B cell (primary cell): ENCODE measurements around the gene KPNA1. TPM values are rescaled to one million over a fixed set of nuclear protein-coding genes. Genes with fewer than 3 reads are reported as not detected.

Experiments used
- ATAC-seq: fragments of 200-7000 bp; cut with Tn5 transposase; one replicate; pipeline ENCODE4 v1.10.0; 2021; ENCODE audit warnings: low read depth, mild to moderate bottlenecking, moderate number of reproducible peaks, moderate library complexity
- CTCF ChIA-PET: fragments of 350-600 bp; sonication (Branson Sonifier 250); formaldehyde crosslinking; loops from one replicate; lab custom pipeline; 2021; ENCODE audit warnings: antibody characterized with exemption, inconsistent platforms; lab: Charles Lee
- POLR2A ChIA-PET: fragments of 350-600 bp; sonication (Branson Sonifier 250); formaldehyde crosslinking; loops from one replicate; lab custom pipeline; 2021; ENCODE audit warnings: antibody characterized with exemption; lab: Charles Lee
- DNase-seq: peaks from one replicate; pipeline ENCODE4 v3.0.0; 2013
- H2AFZ ChIP-seq: 2 replicates; pipeline ENCODE4 v1.6.1; 2012; ENCODE audit warnings: mild to moderate bottlenecking, low read depth, low read length; ENCODE audit not compliant: insufficient read depth, poor library complexity, severe bottlenecking
- H3K27ac ChIP-seq, 2 donors: 1 replicate in 1 of 2; 2 replicates in 1 of 2; pipeline ENCODE4 v1.5.1; 2012 to 2013; ENCODE audit warnings: low read length in 2 of 2, mild to moderate bottlenecking in 2 of 2, moderate library complexity in 1 of 2
- H3K27me3 ChIP-seq, 4 experiments: fragments of 200-600 bp in 1 of 4; sonication (generic) in 1 of 4; replicated peaks in 1 of 4; 1 replicate in 2 of 4; 2 replicates in 2 of 4; pipeline versions ENCODE4 v1.6.1 to v1.7.0; 2013 to 2016; ENCODE audit warnings: low read length in 3 of 4, mild to moderate bottlenecking in 2 of 4, mixed read lengths in 1 of 4, moderate library complexity in 1 of 4; ENCODE audit not compliant: insufficient read depth in 4 of 4, control insufficient read depth in 3 of 4; ENCODE audit errors: control extremely low read depth in 1 of 4
- H3K36me3 ChIP-seq, 2 experiments: replicated peaks in 1 of 2; 1 replicate in 1 of 2; 2 replicates in 1 of 2; pipeline versions ENCODE4 v1.6.1 to v1.7.1; 2013; ENCODE audit warnings: low read length in 1 of 2; ENCODE audit not compliant: insufficient read depth in 2 of 2, control insufficient read depth in 1 of 2; ENCODE audit errors: control extremely low read depth in 1 of 2, extremely low read depth in 1 of 2
- H3K4me1 ChIP-seq, 2 donors: fragments of 200-600 bp in 1 of 2; sonication (generic) in 1 of 2; 1 replicate in 1 of 2; 2 replicates in 1 of 2; pipeline versions ENCODE4 v1.5.1 to v1.6.1; 2013 to 2017; ENCODE audit warnings: low read length in 2 of 2; ENCODE audit not compliant: control insufficient read depth in 2 of 2, insufficient read depth in 2 of 2
- H3K4me2 ChIP-seq: replicated peaks from 2 replicates; pipeline ENCODE3; 2012; ENCODE audit warnings: mild to moderate bottlenecking, low read depth, low read length; ENCODE audit not compliant: poor library complexity, severe bottlenecking
- H3K4me3 ChIP-seq, 5 experiments: fragments of 200-600 bp in 1 of 5; sonication (generic) in 1 of 5; 1 replicate in 3 of 5; 2 replicates in 2 of 5; pipeline versions ENCODE4 v1.5.1 to v1.7.0; 2011 to 2016; ENCODE audit warnings: low read length in 4 of 5, mild to moderate bottlenecking in 4 of 5, low read depth in 2 of 5, control low read depth in 1 of 5, moderate library complexity in 1 of 5; ENCODE audit not compliant: insufficient read depth in 1 of 5; ENCODE audit errors: control extremely low read depth in 1 of 5, extremely low read depth in 1 of 5
- H3K79me2 ChIP-seq: fragments of 200-600 bp; sonication (generic); one replicate; pipeline ENCODE4 v1.6.0; 2016; ENCODE audit warnings: low read length; ENCODE audit not compliant: control insufficient read depth, insufficient read depth
- H3K9ac ChIP-seq: fragments of 200-600 bp; sonication (generic); 2 replicates; pipeline ENCODE4 v1.6.1; 2017; ENCODE audit warnings: mild to moderate bottlenecking, low read length, moderate library complexity
- H3K9me3 ChIP-seq, 3 donors: one replicate each; pipeline versions ENCODE4 v1.6.1 to v1.7.1; 2013; ENCODE audit warnings: low read length in 2 of 3; ENCODE audit not compliant: control insufficient read depth in 2 of 3, insufficient read depth in 1 of 3; ENCODE audit errors: control extremely low read depth in 1 of 3
- H4K20me1 ChIP-seq: 2 replicates; pipeline ENCODE4 v1.6.0; 2012; ENCODE audit warnings: mild to moderate bottlenecking, low read length; ENCODE audit not compliant: insufficient read depth, control insufficient read depth, poor library complexity, severe bottlenecking
- H3K27ac Mint-ChIP-seq: one replicate; pipeline ENCODE4 v1.8.0; 2021; ENCODE audit warnings: mixed read lengths
- H3K27me3 Mint-ChIP-seq: one replicate; pipeline ENCODE4 v1.8.0; 2021; ENCODE audit warnings: mixed read lengths
- H3K4me1 Mint-ChIP-seq: one replicate; pipeline ENCODE4 v1.8.0; 2021; ENCODE audit warnings: mixed read lengths
- H3K4me3 Mint-ChIP-seq: one replicate; pipeline ENCODE4 v1.8.0; 2021; ENCODE audit warnings: mixed read lengths
- H3K9me3 Mint-ChIP-seq: one replicate; pipeline ENCODE4 v1.8.0; 2022; ENCODE audit warnings: mixed read lengths; ENCODE audit not compliant: insufficient read depth
- CTCF ChIP-seq: fragments of 200-600 bp; IDR thresholded peaks from one replicate; pipeline ENCODE4 v1.8.0; 2022; ENCODE audit warnings: antibody characterized with exemption, mild to moderate bottlenecking
- EZH2 ChIP-seq: IDR thresholded peaks from 2 replicates; pipeline ENCODE4 v1.6.1; 2012; ENCODE audit warnings: borderline replicate concordance, low read depth, mild to moderate bottlenecking, moderate library complexity, low read length; ENCODE audit not compliant: insufficient read depth, poor library complexity, severe bottlenecking
- WGBS: methylation state at CpG from one replicate; pipeline ENCODE4 v1.1.5; 2013; ENCODE audit warnings: missing lambda C conversion rate; ENCODE audit not compliant: insufficient coverage; 5-methylcytosine and 5-hydroxymethylcytosine counted together
- intact Hi-C: fragments of 100-400 bp; cut with micrococcal nuclease; formaldehyde crosslinking; loops from one replicate; pipeline ENCODE4 v1.10.0; 2022
- polyA plus RNA-seq: library from polyadenylated mRNA; depleted of rRNA; stranded (reverse); fragments of >200 nt; gene quantifications from 2 replicates; pipeline ENCODE4 v1.2.3, GENCODE V29; 2012
- total RNA-seq, 2 donors: library from RNA; stranded (reverse); fragments of 120-200 nt in 1 of 2; gene quantifications; 1 replicate in 1 of 2; 2 replicates in 1 of 2; pipeline versions ENCODE4 v1.2.3 to v1.2.4, GENCODE V29; 2013 to 2022

KPNA1 gene
- total and polyA plus RNA-seq, 2 donors (not counting 1 experiment from before 2014, with no cell fraction given): 14.9 to 79.4 TPM

- intact Hi-C loops: no loop called here
- WGBS: 100% methylated on average over 4 of the region's 4 CpGs
- H3K4me1 Mint-ChIP-seq: no peaks in the 10 kb centered on the region
- CTCF ChIA-PET: no interaction called here
- ATAC-seq: no peak
- H3K27ac Mint-ChIP-seq: no peak overlapping the region
- Histone ChIP-seq H3K9ac (no peak overlapping the region), H3K4me3 (no peak overlapping the region), H3K9me3 (no peaks in the 10 kb centered on the region), H4K20me1 (no peaks in the 10 kb centered on the region), H3K36me3 (no peaks in the 10 kb centered on the region), H2AFZ (no peak overlapping the region), H3K4me1 (no peaks in the 10 kb centered on the region), H3K27me3 (no peaks in the 10 kb centered on the region), H3K4me2 (no peak overlapping the region), H3K79me2 (no peaks in the 10 kb centered on the region), H3K27ac (no peak overlapping the region)
- no peak overlapping the region for H3K4me3 Mint-ChIP-seq
- no peaks in the 10 kb centered on the region for H3K27me3 Mint-ChIP-seq
- POLR2A ChIA-PET: no interaction called here
- TF ChIP-seq EZH2 (no peak), CTCF (no peak)
- DNase-seq: no peak
- H3K9me3 Mint-ChIP-seq: no peaks in the 10 kb centered on the region
These were observed 6.1 kb upstream of the KPNA1 start for GRCh38 chr3:122520861-122521260.

GRCh38 chr3:122519693-122520092 is 5.0 kb upstream of the KPNA1 start:
- ChIA-PET CTCF (no interaction called here), POLR2A (no interaction called here)
- no peak overlapping the region for H3K4me3 Mint-ChIP-seq
- TF ChIP-seq CTCF: no peak
- Histone ChIP-seq H3K36me3 (no peaks in the 10 kb centered on the region), H3K4me3 (no peak overlapping the region), H3K4me1 (peaks cover 4 to 5% of the 10 kb centered on the region in 2 donors), H3K27ac (no peak overlapping the region), H2AFZ (no peak overlapping the region), H3K4me2 (no peak overlapping the region), H3K9me3 (no peaks in the 10 kb centered on the region), H4K20me1 (no peaks in the 10 kb centered on the region), H3K79me2 (no peaks in the 10 kb centered on the region), H3K27me3 (no peaks in the 10 kb centered on the region), H3K9ac (no peak overlapping the region)
- intact Hi-C loops: no loop called here
- DNase-seq (no peak), ATAC-seq (no peak)
- no peaks in the 10 kb centered on the region for H3K9me3 Mint-ChIP-seq
- peaks cover 4% of the 10 kb centered on the region for H3K4me1 Mint-ChIP-seq
- H3K27me3 Mint-ChIP-seq: no peaks in the 10 kb centered on the region
- H3K27ac Mint-ChIP-seq: no peak overlapping the region
